ENCODE data around the gene CTBS. TPM values are rescaled to one million over a fixed set of nuclear protein-coding genes. Genes with fewer than 3 reads are reported as not detected.
A peak's percentile ranks its signal among the peaks of the same experiment; 100 is the strongest.

CTBS gene
- total and polyA plus RNA-seq, 2 of the 13 experiments (the other 11 are each of a cell fraction or from before 2014, with no cell fraction given) = 4.7 to 12.4 TPM

- TF ChIP-seq ETV6 (CRISPR knock-in tag; conservative IDR thresholded peaks at IDR 0.05) (peak; percentile 59; the same call in 1 of the 2 replicates), SP140L (CRISPR knock-in tag; IDR thresholded peaks at IDR 0.05; ENCODE audit: borderline replicate concordance) (no peak), ZNF615 (CRISPR knock-in tag; IDR thresholded peaks at IDR 0.05; ENCODE audit: borderline replicate concordance) (no peak), ZBTB20 (CRISPR knock-in tag; IDR thresholded peaks at IDR 0.05; ENCODE audit: borderline replicate concordance, low read depth) (no peak), ZNF710 (CRISPR knock-in tag; IDR thresholded peaks at IDR 0.05; ENCODE audit: borderline replicate concordance) (peak; percentile 28; the same call in 1 of the 2 replicates), CAMTA2 (CRISPR knock-in tag; IDR thresholded peaks at IDR 0.05; ENCODE audit: borderline replicate concordance) (no peak), SALL1 (CRISPR knock-in tag; IDR thresholded peaks at IDR 0.05) (peak; percentile 82), ZNF451 (CRISPR knock-in tag; IDR thresholded peaks at IDR 0.05) (peak; percentile 83; the same call in 1 of the 2 replicates), TGIF2 (CRISPR knock-in tag; IDR thresholded peaks at IDR 0.05) (no peak), CBX1 (IDR thresholded peaks at IDR 0.05; ENCODE audit: low read depth) (peak; percentile 50), ZNF264 (CRISPR knock-in tag; IDR thresholded peaks at IDR 0.05) (no peak), HNF4A (CRISPR knock-in tag; IDR thresholded peaks at IDR 0.05) (no peak), FIP1L1 (IDR thresholded peaks at IDR 0.05; ENCODE audit: borderline replicate concordance, insufficient read depth, low read depth, low read length) (no peak), EZH2 (conservative IDR thresholded peaks at IDR 0.05; ENCODE audit: low read depth, low read length) (no peak), ZNF589 (CRISPR knock-in tag; conservative IDR thresholded peaks at IDR 0.05) (no peak), ZMYM3 (CRISPR knock-in tag; IDR thresholded peaks at IDR 0.05) (peak; percentile 65)
- TF ChIP-seq, protein P1, sequence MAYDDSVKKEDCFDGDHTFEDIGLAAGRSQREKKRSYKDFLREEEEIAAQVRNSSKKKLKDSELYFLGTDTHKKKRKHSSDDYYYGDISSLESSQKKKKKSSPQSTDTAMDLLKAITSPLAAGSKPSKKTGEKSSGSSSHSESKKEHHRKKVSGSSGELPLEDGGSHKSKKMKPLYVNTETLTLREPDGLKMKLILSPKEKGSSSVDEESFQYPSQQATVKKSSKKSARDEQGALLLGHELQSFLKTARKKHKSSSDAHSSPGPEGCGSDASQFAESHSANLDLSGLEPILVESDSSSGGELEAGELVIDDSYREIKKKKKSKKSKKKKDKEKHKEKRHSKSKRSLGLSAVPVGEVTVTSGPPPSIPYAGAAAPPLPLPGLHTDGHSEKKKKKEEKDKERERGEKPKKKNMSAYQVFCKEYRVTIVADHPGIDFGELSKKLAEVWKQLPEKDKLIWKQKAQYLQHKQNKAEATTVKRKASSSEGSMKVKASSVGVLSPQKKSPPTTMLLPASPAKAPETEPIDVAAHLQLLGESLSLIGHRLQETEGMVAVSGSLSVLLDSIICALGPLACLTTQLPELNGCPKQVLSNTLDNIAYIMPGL (CRISPR knock-in tag; IDR thresholded peaks at IDR 0.05; ENCODE audit: borderline replicate concordance in 1 of 2, low read depth in 1 of 2) = peak; percentile 75 to 81; a peak in 3 of 4 replicates
Measured at GRCh38 chr1:84573967-84574842, at the start of gene CTBS (continued).

Data from HepG2 (cell line).